HL-60 (cell line): Measurements from ENCODE around the gene FAM83F.
A peak's percentile ranks its signal among the peaks of the same experiment; 100 is the strongest.

ENCODE experiments used
- DNase-seq, 2 experiments: peaks; one replicate each; pipeline ENCODE4 v3.0.0-alpha.2; 2010 to 2020; ENCODE audit warnings: low read depth in 1 of 2, low spot score in 1 of 2
- H3K27ac ChIP-seq: fragments of 250-450 bp; sonication (Bioruptor Pico); replicated peaks from 2 replicates; pipeline ENCODE4 v1.5.1; 2020; ENCODE audit warnings: mild to moderate bottlenecking, moderate library complexity
- H3K27me3 ChIP-seq: fragments of 250-450 bp; sonication (Bioruptor Pico); 2 replicates; pipeline ENCODE4 v1.5.1; 2021; ENCODE audit warnings: mild to moderate bottlenecking, moderate library complexity; ENCODE audit not compliant: insufficient read depth, poor library complexity, severe bottlenecking
- H3K4me3 ChIP-seq: replicated peaks from 2 replicates; pipeline ENCODE4 v1.5.1; 2011; ENCODE audit warnings: mild to moderate bottlenecking, control low read depth, low read length; ENCODE audit not compliant: insufficient read depth
- CTCF ChIP-seq: IDR thresholded peaks from one replicate; pipeline ENCODE4 v1.5.1; 2011; ENCODE audit warnings: low read length, control low read depth, inconsistent platforms; ENCODE audit not compliant: insufficient read depth
- GABPA ChIP-seq: IDR thresholded peaks from 2 replicates; pipeline ENCODE4 v1.6.1; 2012; ENCODE audit warnings: low read depth
- POLR2AphosphoS5 ChIP-seq: IDR thresholded peaks from 2 replicates; pipeline ENCODE4 v1.6.1; 2012; ENCODE audit warnings: low read depth
- SPI1 ChIP-seq: IDR thresholded peaks from 2 replicates; pipeline ENCODE4 v1.6.1; 2012; ENCODE audit warnings: low read depth, mild to moderate bottlenecking, borderline replicate concordance
- TF ChIP-seq, protein P1 (sequence below): IDR thresholded peaks from 2 replicates; pipeline ENCODE4 v1.6.1; 2012; ENCODE audit warnings: low read depth; ENCODE audit not compliant: insufficient replicate concordance

Gene FAM83F

DNA sequence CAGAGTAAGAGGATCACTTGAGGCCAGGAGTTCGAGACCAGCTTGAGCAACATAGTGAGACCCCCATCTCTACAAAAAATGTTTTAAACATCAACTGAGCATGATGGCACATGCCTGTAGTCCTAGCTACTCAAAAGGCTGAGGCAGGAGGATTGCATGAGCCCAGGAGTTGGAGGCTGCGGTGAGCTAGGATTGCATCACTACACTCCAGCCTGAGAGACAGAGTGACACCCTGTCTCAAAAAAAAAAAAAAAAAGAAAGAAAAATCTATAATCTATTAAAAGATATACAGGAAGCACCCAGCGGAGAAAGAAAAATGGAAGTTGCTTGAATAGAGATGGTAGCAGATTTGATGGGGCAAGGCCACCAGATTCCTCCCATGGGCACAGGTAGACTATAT, 61.8 kb downstream of the FAM83F start:
- TF ChIP-seq, protein P1, sequence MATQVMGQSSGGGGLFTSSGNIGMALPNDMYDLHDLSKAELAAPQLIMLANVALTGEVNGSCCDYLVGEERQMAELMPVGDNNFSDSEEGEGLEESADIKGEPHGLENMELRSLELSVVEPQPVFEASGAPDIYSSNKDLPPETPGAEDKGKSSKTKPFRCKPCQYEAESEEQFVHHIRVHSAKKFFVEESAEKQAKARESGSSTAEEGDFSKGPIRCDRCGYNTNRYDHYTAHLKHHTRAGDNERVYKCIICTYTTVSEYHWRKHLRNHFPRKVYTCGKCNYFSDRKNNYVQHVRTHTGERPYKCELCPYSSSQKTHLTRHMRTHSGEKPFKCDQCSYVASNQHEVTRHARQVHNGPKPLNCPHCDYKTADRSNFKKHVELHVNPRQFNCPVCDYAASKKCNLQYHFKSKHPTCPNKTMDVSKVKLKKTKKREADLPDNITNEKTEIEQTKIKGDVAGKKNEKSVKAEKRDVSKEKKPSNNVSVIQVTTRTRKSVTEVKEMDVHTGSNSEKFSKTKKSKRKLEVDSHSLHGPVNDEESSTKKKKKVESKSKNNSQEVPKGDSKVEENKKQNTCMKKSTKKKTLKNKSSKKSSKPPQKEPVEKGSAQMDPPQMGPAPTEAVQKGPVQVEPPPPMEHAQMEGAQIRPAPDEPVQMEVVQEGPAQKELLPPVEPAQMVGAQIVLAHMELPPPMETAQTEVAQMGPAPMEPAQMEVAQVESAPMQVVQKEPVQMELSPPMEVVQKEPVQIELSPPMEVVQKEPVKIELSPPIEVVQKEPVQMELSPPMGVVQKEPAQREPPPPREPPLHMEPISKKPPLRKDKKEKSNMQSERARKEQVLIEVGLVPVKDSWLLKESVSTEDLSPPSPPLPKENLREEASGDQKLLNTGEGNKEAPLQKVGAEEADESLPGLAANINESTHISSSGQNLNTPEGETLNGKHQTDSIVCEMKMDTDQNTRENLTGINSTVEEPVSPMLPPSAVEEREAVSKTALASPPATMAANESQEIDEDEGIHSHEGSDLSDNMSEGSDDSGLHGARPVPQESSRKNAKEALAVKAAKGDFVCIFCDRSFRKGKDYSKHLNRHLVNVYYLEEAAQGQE = no peak
- TF ChIP-seq CTCF (no peak), POLR2AphosphoS5 (no peak), SPI1 (no peak), GABPA (no peak)
- DNase-seq = peak in 1 of 2 experiments; percentile 37
- Histone ChIP-seq H3K27me3 (no peaks in the 10 kb centered on the region), H3K4me3 (no peak overlapping the region), H3K27ac (no peak overlapping the region)

- no peak overlapping the region for H3K4me3 ChIP-seq
- no peak overlapping the region for H3K27ac ChIP-seq
- DNase-seq = no peak
- no peaks in the 10 kb centered on the region for H3K27me3 ChIP-seq
- TF ChIP-seq, protein P1 = no peak
- TF ChIP-seq SPI1 (no peak), CTCF (no peak), GABPA (no peak), POLR2AphosphoS5 (no peak)
These were observed 62.9 kb downstream of the FAM83F start for GRCh38 chr22:40057652-40058051.

- no peak for TF ChIP-seq SPI1
- no peak for TF ChIP-seq CTCF
- TF ChIP-seq POLR2AphosphoS5 = no peak
- TF ChIP-seq GABPA = no peak
- TF ChIP-seq, protein P1 = no peak
- Histone ChIP-seq H3K27me3 (no peaks in the 10 kb centered on the region), H3K4me3 (no peak overlapping the region), H3K27ac (no peak overlapping the region)
- DNase-seq = peak in 1 of 2 experiments; percentile 15
These were observed 63.5 kb downstream of the FAM83F start for GRCh38 chr22:40058265-40058664.
